HEK293 (cell line): ENCODE measurements around the gene CD276.

ENCODE experiments used
- CTCF ChIA-PET: fragments of 350-600 bp; formaldehyde crosslinking; extraction: SDS; loops from one replicate; lab custom pipeline; 2021; ENCODE audit warnings: antibody characterized with exemption; lab: Yijun Ruan, JAX
- POLR2A ChIA-PET: fragments of 300-600 bp; formaldehyde crosslinking; extraction: SDS; loops from one replicate; lab custom pipeline; 2020; ENCODE audit warnings: antibody characterized with exemption, inconsistent platforms; lab: Yijun Ruan, JAX
- H3K27ac ChIP-seq: fragments of 200-500 bp; sonication (Bioruptor generic); 2 replicates; pipeline ENCODE4 v1.5.1; 2014; ENCODE audit warnings: low read depth, low read length, control low read depth, inconsistent platforms; ENCODE audit errors: extremely low read depth
- H3K36me3 ChIP-seq, 2 experiments: fragments of 200-500 bp in 1 of 2; sonication (Bioruptor generic) in 1 of 2; 1 replicate in 1 of 2; 2 replicates in 1 of 2; pipeline ENCODE4 v1.5.1; 2014 to 2017; ENCODE audit warnings: inconsistent platforms in 2 of 2, low read length in 2 of 2; ENCODE audit not compliant: control insufficient read depth in 2 of 2, insufficient read depth in 1 of 2
- H3K4me1 ChIP-seq: fragments of 200-500 bp; sonication (Bioruptor generic); 2 replicates; pipeline ENCODE4 v1.5.1; 2014; ENCODE audit warnings: mild to moderate bottlenecking, low read length, inconsistent platforms; ENCODE audit not compliant: control insufficient read depth, insufficient read depth
- H3K4me3 ChIP-seq: 2 replicates; pipeline ENCODE4 v1.5.1; 2011; ENCODE audit warnings: low read depth, mild to moderate bottlenecking, control low read depth, low read length, moderate library complexity
- H3K9me3 ChIP-seq: fragments of 200-500 bp; sonication (Bioruptor generic); 2 replicates; pipeline ENCODE4 v1.5.1; 2014; ENCODE audit warnings: low read depth, low read length, inconsistent platforms; ENCODE audit not compliant: control insufficient read depth, insufficient read depth
- GFI1B ChIP-seq: fragments of 450-650 bp; formaldehyde crosslinking; IDR thresholded peaks from 2 replicates; pipeline ENCODE4 v1.5.1; 2016; ENCODE audit warnings: missing biosample characterization, missing genetic modification characterization
- GLIS1 ChIP-seq: fragments of 450-650 bp; formaldehyde crosslinking; IDR thresholded peaks from 2 replicates; pipeline ENCODE4 v1.5.1; 2016; ENCODE audit warnings: missing biosample characterization, missing genetic modification characterization
- PRDM10 ChIP-seq: fragments of 450-650 bp; formaldehyde crosslinking; IDR thresholded peaks from 2 replicates; pipeline ENCODE4 v1.5.1; 2016; ENCODE audit warnings: missing biosample characterization, missing genetic modification characterization
- PRDM2 ChIP-seq: fragments of 450-650 bp; formaldehyde crosslinking; IDR thresholded peaks from 2 replicates; pipeline ENCODE4 v1.5.1; 2016; ENCODE audit warnings: missing biosample characterization, missing genetic modification characterization, borderline replicate concordance
- SCRT2 ChIP-seq: fragments of 450-650 bp; formaldehyde crosslinking; IDR thresholded peaks from 2 replicates; pipeline ENCODE4 v1.5.1; 2016; ENCODE audit warnings: missing biosample characterization, missing genetic modification characterization
- TSHZ1 ChIP-seq: fragments of 450-650 bp; formaldehyde crosslinking; IDR thresholded peaks from 2 replicates; pipeline ENCODE4 v1.5.1; 2016; ENCODE audit warnings: missing biosample characterization, missing genetic modification characterization, borderline replicate concordance
- ZBTB17 ChIP-seq: fragments of 450-650 bp; formaldehyde crosslinking; IDR thresholded peaks from 2 replicates; pipeline ENCODE4 v1.5.1; 2016; ENCODE audit warnings: missing biosample characterization, missing genetic modification characterization
- ZBTB20 ChIP-seq: fragments of 450-650 bp; formaldehyde crosslinking; IDR thresholded peaks from 2 replicates; pipeline ENCODE4 v1.5.1; 2016; ENCODE audit warnings: missing biosample characterization, missing genetic modification characterization
- ZFHX2 ChIP-seq: fragments of 450-650 bp; formaldehyde crosslinking; conservative IDR thresholded peaks from 2 replicates; pipeline ENCODE4 v1.5.1; 2016; ENCODE audit warnings: missing biosample characterization, missing genetic modification characterization
- ZNF112 ChIP-seq: fragments of 450-650 bp; formaldehyde crosslinking; IDR thresholded peaks from 2 replicates; pipeline ENCODE4 v1.5.0; 2017; ENCODE audit warnings: missing biosample characterization, missing genetic modification characterization
- ZNF121 ChIP-seq: fragments of 450-650 bp; formaldehyde crosslinking; IDR thresholded peaks from 2 replicates; pipeline ENCODE4 v1.5.1; 2016; ENCODE audit warnings: missing biosample characterization, missing genetic modification characterization
- ZNF16 ChIP-seq: fragments of 450-650 bp; formaldehyde crosslinking; IDR thresholded peaks from 2 replicates; pipeline ENCODE4 v1.5.1; 2016; ENCODE audit warnings: low read depth, missing biosample characterization, missing genetic modification characterization
- ZNF174 ChIP-seq: fragments of 450-650 bp; formaldehyde crosslinking; IDR thresholded peaks from 2 replicates; pipeline ENCODE4 v1.5.0; 2017; ENCODE audit warnings: missing biosample characterization, mild to moderate bottlenecking, missing genetic modification characterization
- ZNF184 ChIP-seq: fragments of 450-650 bp; IDR thresholded peaks from 2 replicates; pipeline ENCODE4 v1.5.1; 2018; ENCODE audit warnings: missing biosample characterization, mild to moderate bottlenecking, missing genetic modification characterization
- ZNF335 ChIP-seq: fragments of 450-650 bp; formaldehyde crosslinking; conservative IDR thresholded peaks from 2 replicates; pipeline ENCODE4 v1.5.1; 2016; ENCODE audit warnings: missing biosample characterization, missing genetic modification characterization
- ZNF37A ChIP-seq: fragments of 450-650 bp; IDR thresholded peaks from 2 replicates; pipeline ENCODE4 v1.5.1; 2018; ENCODE audit warnings: missing biosample characterization, missing genetic modification characterization
- ZNF391 ChIP-seq: fragments of 450-650 bp; formaldehyde crosslinking; IDR thresholded peaks from 2 replicates; pipeline ENCODE4 v1.5.1; 2016; ENCODE audit warnings: low read depth, missing biosample characterization, missing genetic modification characterization, borderline replicate concordance
- ZNF416 ChIP-seq: fragments of 450-650 bp; formaldehyde crosslinking; IDR thresholded peaks from 2 replicates; pipeline ENCODE4 v1.5.1; 2016; ENCODE audit warnings: missing biosample characterization, missing genetic modification characterization
- ZNF423 ChIP-seq: fragments of 450-650 bp; formaldehyde crosslinking; IDR thresholded peaks from 2 replicates; pipeline ENCODE4 v1.5.1; 2016; ENCODE audit warnings: missing biosample characterization, missing genetic modification characterization
- ZNF529 ChIP-seq: fragments of 450-650 bp; formaldehyde crosslinking; IDR thresholded peaks from 2 replicates; pipeline ENCODE4 v1.5.1; 2017; ENCODE audit warnings: missing genetic modification characterization, missing biosample characterization; ENCODE audit not compliant: insufficient replicate concordance
- ZNF561 ChIP-seq: fragments of 450-650 bp; IDR thresholded peaks from 2 replicates; pipeline ENCODE4 v1.5.1; 2018; ENCODE audit warnings: missing biosample characterization, missing genetic modification characterization, borderline replicate concordance
- ZNF658 ChIP-seq: fragments of 450-650 bp; formaldehyde crosslinking; IDR thresholded peaks from 2 replicates; pipeline ENCODE4; 2016; ENCODE audit warnings: missing biosample characterization, missing genetic modification characterization
- ZNF747 ChIP-seq: fragments of 450-650 bp; formaldehyde crosslinking; IDR thresholded peaks from 2 replicates; pipeline ENCODE4 v1.5.1; 2016; ENCODE audit warnings: missing biosample characterization, missing genetic modification characterization

The CD276 gene

GRCh38 chr15:73746261-73746660 is 62.1 kb downstream of the CD276 start:
- H3K4me1 ChIP-seq = peaks cover 2% of the 10 kb centered on the region; the same call in 1 of the 2 replicates
- ChIA-PET POLR2A (interaction anchor here (0.6 kb wide), 1 partner anchor 492 kb away, joined by 4 read pairs; no protein-coding TSS in a partner anchor), CTCF (interaction anchor here (1.7 kb wide), 1 partner anchor 34 kb away, joined by 3 read pairs; no protein-coding TSS in a partner anchor)
- H3K36me3 ChIP-seq = peaks cover 0 to 10% of the 10 kb centered on the region in 2 experiments; a peak in 1 of 3 replicates
- H3K4me3 ChIP-seq = no peak overlapping the region
- H3K27ac ChIP-seq = no peak overlapping the region
- no peak for TF ChIP-seq GLIS1 (tag by site-specific recombination)
- no peak for TF ChIP-seq PRDM2 (tag by site-specific recombination)
- TF ChIP-seq ZBTB20 (tag by site-specific recombination) = no peak
- TF ChIP-seq ZNF174 (tag by site-specific recombination) = no peak
- no peak for TF ChIP-seq ZNF184 (tag by site-specific recombination)
- no peak for TF ChIP-seq ZNF112 (tag by site-specific recombination)
- TF ChIP-seq ZNF416 (tag by site-specific recombination) = no peak
- TF ChIP-seq ZNF391 (tag by site-specific recombination) = no peak
- no peaks in the 10 kb centered on the region for H3K9me3 ChIP-seq

DNA sequence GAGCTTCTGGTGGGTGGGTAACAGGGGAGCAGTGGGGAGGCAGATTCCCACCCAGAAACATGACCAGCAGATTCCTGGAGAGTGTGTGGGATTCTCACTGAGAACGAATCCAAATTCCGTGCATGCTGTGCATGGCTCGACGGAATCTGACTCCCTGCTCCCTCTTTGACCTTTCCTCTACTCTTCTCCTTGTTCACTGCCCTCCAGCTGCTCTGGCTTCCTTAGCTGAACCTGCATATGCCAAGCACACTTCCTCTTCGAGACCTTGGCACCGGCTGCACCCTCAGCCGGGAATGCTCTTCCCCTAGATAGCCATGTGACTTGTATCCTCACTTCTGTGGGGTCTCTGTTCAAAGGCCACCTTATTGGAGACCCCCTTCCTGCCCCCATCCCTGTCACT is 62.7 kb downstream of the CD276 start:
- H3K4me1 ChIP-seq = peaks cover 2% of the 10 kb centered on the region; the same call in 1 of the 2 replicates
- ChIA-PET CTCF (interaction anchor here (0.6 to 1.7 kb wide), 3 partner anchors 33 to 174 kb away, joined by 3 to 4 read pairs (median 4); no protein-coding TSS in a partner anchor), POLR2A (interaction anchor here (1.1 kb wide), 1 partner anchor 10 kb away, joined by 3 read pairs; no protein-coding TSS in a partner anchor)

More for the DNA sequence above, 62.7 kb downstream of the CD276 start:
- Histone ChIP-seq H3K36me3 (peaks cover 0 to 10% of the 10 kb centered on the region in 2 experiments; a peak in 1 of 3 replicates), H3K27ac (no peak overlapping the region), H3K4me3 (no peak overlapping the region), H3K9me3 (no peaks in the 10 kb centered on the region)
- TF ChIP-seq ZNF37A (tag by site-specific recombination) = no peak
- no peak for TF ChIP-seq TSHZ1
- no peak for TF ChIP-seq ZBTB20 (tag by site-specific recombination)
- no peak for TF ChIP-seq ZNF561 (tag by site-specific recombination)
- no peak for TF ChIP-seq ZFHX2 (tag by site-specific recombination)
- TF ChIP-seq SCRT2 (tag by site-specific recombination) = no peak
- TF ChIP-seq ZNF747 = no peak
- TF ChIP-seq ZNF529 (tag by site-specific recombination) = no peak
- TF ChIP-seq PRDM10 (tag by site-specific recombination) = no peak
- no peak for TF ChIP-seq ZNF335
- no peak for TF ChIP-seq ZNF16 (tag by site-specific recombination)
- no peak for TF ChIP-seq ZNF658 (tag by site-specific recombination)
- no peak for TF ChIP-seq ZNF423 (tag by site-specific recombination)
- TF ChIP-seq ZBTB17 (tag by site-specific recombination) = no peak
- no peak for TF ChIP-seq ZNF121
- no peak for TF ChIP-seq GFI1B (tag by site-specific recombination)
